ENCODE results near the gene PFKFB3.

DNA sequence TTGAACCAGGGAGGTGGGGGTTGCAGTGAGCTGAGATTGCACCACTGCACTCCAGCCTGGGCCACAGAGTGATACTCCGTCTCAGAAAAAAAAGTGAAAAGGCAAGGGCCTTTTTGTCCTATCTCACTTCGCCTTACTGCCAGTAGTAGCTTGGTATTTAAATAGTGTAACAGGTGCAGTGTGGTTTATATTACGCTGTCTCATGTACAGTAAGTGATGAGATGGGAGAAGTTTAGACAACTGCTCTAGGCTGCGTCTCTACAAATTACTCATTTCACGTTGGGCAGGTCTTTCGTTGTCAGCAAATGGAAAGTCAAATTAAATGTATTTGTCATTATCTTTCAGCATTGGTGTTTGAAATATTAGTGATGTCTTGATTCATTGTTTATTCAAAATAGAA lies 15.5 kb upstream of the PFKFB3 start:
- TF ChIP-seq, protein P1, sequence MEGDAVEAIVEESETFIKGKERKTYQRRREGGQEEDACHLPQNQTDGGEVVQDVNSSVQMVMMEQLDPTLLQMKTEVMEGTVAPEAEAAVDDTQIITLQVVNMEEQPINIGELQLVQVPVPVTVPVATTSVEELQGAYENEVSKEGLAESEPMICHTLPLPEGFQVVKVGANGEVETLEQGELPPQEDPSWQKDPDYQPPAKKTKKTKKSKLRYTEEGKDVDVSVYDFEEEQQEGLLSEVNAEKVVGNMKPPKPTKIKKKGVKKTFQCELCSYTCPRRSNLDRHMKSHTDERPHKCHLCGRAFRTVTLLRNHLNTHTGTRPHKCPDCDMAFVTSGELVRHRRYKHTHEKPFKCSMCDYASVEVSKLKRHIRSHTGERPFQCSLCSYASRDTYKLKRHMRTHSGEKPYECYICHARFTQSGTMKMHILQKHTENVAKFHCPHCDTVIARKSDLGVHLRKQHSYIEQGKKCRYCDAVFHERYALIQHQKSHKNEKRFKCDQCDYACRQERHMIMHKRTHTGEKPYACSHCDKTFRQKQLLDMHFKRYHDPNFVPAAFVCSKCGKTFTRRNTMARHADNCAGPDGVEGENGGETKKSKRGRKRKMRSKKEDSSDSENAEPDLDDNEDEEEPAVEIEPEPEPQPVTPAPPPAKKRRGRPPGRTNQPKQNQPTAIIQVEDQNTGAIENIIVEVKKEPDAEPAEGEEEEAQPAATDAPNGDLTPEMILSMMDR (IDR thresholded peaks at IDR 0.05; ENCODE audit: insufficient read depth, low read length, poor library complexity, severe bottlenecking) = no peak
- no peak for TF ChIP-seq EZH2phosphoT487 (conservative IDR thresholded peaks at IDR 0.05; ENCODE audit: low read length)

Measured in SU-DHL-6 (cell line).